CD8-positive, alpha-beta memory T cell (primary cell): ENCODE data around the gene CACNA1C. TPM values are rescaled to one million over a fixed set of nuclear protein-coding genes. Genes with fewer than 3 reads are reported as not detected.

ENCODE experiments used
- CTCF ChIA-PET: fragments of 350-600 bp; sonication (Branson Sonifier 250); formaldehyde crosslinking; loops from one replicate; lab custom pipeline; 2021; ENCODE audit warnings: antibody characterized with exemption; lab: Charles Lee
- POLR2A ChIA-PET: fragments of 350-600 bp; sonication (Branson Sonifier 250); formaldehyde crosslinking; loops from one replicate; lab custom pipeline; 2021; ENCODE audit warnings: antibody characterized with exemption; lab: Charles Lee
- DNase-seq, 5 donors: peaks; one replicate each; pipeline versions ENCODE4 v3.0.0 to v3.0.0-alpha.2; 2020 to 2022; ENCODE audit warnings: mixed read lengths in 1 of 5
- H3K27ac ChIP-seq: one replicate; pipeline ENCODE4 v1.7.0; 2013; ENCODE audit warnings: low read depth, mild to moderate bottlenecking, low read length, moderate library complexity
- H3K27me3 ChIP-seq: 2 replicates; pipeline ENCODE4 v1.7.0; 2013; ENCODE audit warnings: low read length, mild to moderate bottlenecking; ENCODE audit not compliant: insufficient read depth, poor library complexity, severe bottlenecking
- H3K36me3 ChIP-seq: 2 replicates; pipeline ENCODE4 v1.7.0; 2013; ENCODE audit warnings: mild to moderate bottlenecking, low read length, moderate library complexity; ENCODE audit not compliant: insufficient read depth
- H3K4me1 ChIP-seq: 2 replicates; pipeline ENCODE4 v1.7.0; 2013; ENCODE audit warnings: mild to moderate bottlenecking, low read length, moderate library complexity; ENCODE audit not compliant: insufficient read depth
- H3K4me3 ChIP-seq: 2 replicates; pipeline ENCODE4 v1.7.0; 2013; ENCODE audit warnings: mild to moderate bottlenecking, low read length
- H3K9me3 ChIP-seq: 2 replicates; pipeline ENCODE4 v1.7.0; 2013; ENCODE audit warnings: mild to moderate bottlenecking, low read length
- H3K27ac Mint-ChIP-seq, 8 donors: one replicate each; pipeline ENCODE4 v1.8.0; 2020 to 2021; ENCODE audit warnings: mixed read lengths in 8 of 8, mild to moderate bottlenecking in 6 of 8, inconsistent platforms in 3 of 8, moderate library complexity in 3 of 8
- H3K27me3 Mint-ChIP-seq, 2 donors: one replicate each; pipeline ENCODE4 v1.8.0; 2020 to 2021; ENCODE audit warnings: mixed read lengths in 2 of 2, mild to moderate bottlenecking in 1 of 2, moderate library complexity in 1 of 2
- H3K36me3 Mint-ChIP-seq, 3 donors: one replicate each; pipeline ENCODE4 v1.8.0; 2020 to 2021; ENCODE audit warnings: mixed read lengths in 3 of 3, inconsistent platforms in 1 of 3, mild to moderate bottlenecking in 1 of 3
- H3K4me1 Mint-ChIP-seq, 3 donors: one replicate each; pipeline ENCODE4 v1.8.0; 2020 to 2021; ENCODE audit warnings: mixed read lengths in 3 of 3, inconsistent platforms in 1 of 3, mild to moderate bottlenecking in 1 of 3
- H3K4me3 Mint-ChIP-seq, 7 donors: one replicate each; pipeline ENCODE4 v1.8.0; 2020 to 2021; ENCODE audit warnings: mixed read lengths in 7 of 7, mild to moderate bottlenecking in 6 of 7, moderate library complexity in 4 of 7, inconsistent platforms in 2 of 7
- H3K9me3 Mint-ChIP-seq, 5 donors: one replicate each; pipeline ENCODE4 v1.8.0; 2020 to 2022; ENCODE audit warnings: mixed read lengths in 5 of 5, mild to moderate bottlenecking in 3 of 5, moderate library complexity in 2 of 5, inconsistent platforms in 1 of 5
- polyA plus RNA-seq: library from polyadenylated mRNA; unstranded; fragments of 300-500 nt; fragmentation: Illumina TruSeq; gene quantifications from one replicate; pipeline ENCODE4 v1.2.3, GENCODE V29; 2021
- total RNA-seq, 2 experiments: library from RNA; stranded (reverse); gene quantifications; one replicate each; pipeline ENCODE4 v1.2.3, GENCODE V29; 2021

The CACNA1C gene
- total and polyA plus RNA-seq, 3 experiments from 2014 or later, result 0.04 to 0.10 (median 0.04) TPM

- POLR2A ChIA-PET, result no interaction called here
- no peak overlapping the region for H3K27ac Mint-ChIP-seq
- CTCF ChIA-PET, result no interaction called here
- H3K4me3 Mint-ChIP-seq, result no peak overlapping the region
- no peaks in the 10 kb centered on the region for H3K9me3 Mint-ChIP-seq
- H3K9me3 ChIP-seq, result no peaks in the 10 kb centered on the region
- peaks cover 7 to 18% of the 10 kb centered on the region in 2 donors for H3K27me3 Mint-ChIP-seq
- DNase-seq, result no peak
- no peaks in the 10 kb centered on the region for H3K4me1 Mint-ChIP-seq
- no peak overlapping the region for H3K27ac ChIP-seq
- H3K36me3 Mint-ChIP-seq, result no peaks in the 10 kb centered on the region
- H3K4me1 ChIP-seq, result no peaks in the 10 kb centered on the region
- no peak overlapping the region for H3K4me3 ChIP-seq
- no peaks in the 10 kb centered on the region for H3K36me3 ChIP-seq
- no peaks in the 10 kb centered on the region for H3K27me3 ChIP-seq
Observed at GRCh38 chr12:2465681-2466080, 412.9 kb downstream of the CACNA1C start.

GRCh38 chr12:2466211-2466610, 413.4 kb downstream of the CACNA1C start:
- no peaks in the 10 kb centered on the region for H3K4me1 Mint-ChIP-seq
- no peak overlapping the region for H3K27ac Mint-ChIP-seq
- no peak overlapping the region for H3K4me3 Mint-ChIP-seq
- Histone ChIP-seq H3K9me3 (no peaks in the 10 kb centered on the region), H3K27me3 (no peaks in the 10 kb centered on the region), H3K4me1 (no peaks in the 10 kb centered on the region), H3K27ac (no peak overlapping the region), H3K36me3 (no peaks in the 10 kb centered on the region), H3K4me3 (no peak overlapping the region)
- H3K36me3 Mint-ChIP-seq, result no peaks in the 10 kb centered on the region
- ChIA-PET CTCF (no interaction called here), POLR2A (no interaction called here)
- H3K27me3 Mint-ChIP-seq, result peaks cover 7 to 18% of the 10 kb centered on the region in 2 donors
- no peaks in the 10 kb centered on the region for H3K9me3 Mint-ChIP-seq
- no peak for DNase-seq

- Histone ChIP-seq H3K27me3 (no peaks in the 10 kb centered on the region), H3K4me1 (no peaks in the 10 kb centered on the region), H3K9me3 (no peaks in the 10 kb centered on the region), H3K27ac (no peak overlapping the region), H3K36me3 (no peaks in the 10 kb centered on the region), H3K4me3 (no peak overlapping the region)
- no peak overlapping the region for H3K27ac Mint-ChIP-seq
- no peak for DNase-seq
- no peaks in the 10 kb centered on the region for H3K36me3 Mint-ChIP-seq
- no peaks in the 10 kb centered on the region for H3K4me1 Mint-ChIP-seq
- H3K27me3 Mint-ChIP-seq, result peaks cover 7 to 25% of the 10 kb centered on the region in 2 donors
- no peak overlapping the region for H3K4me3 Mint-ChIP-seq
- ChIA-PET POLR2A (no interaction called here), CTCF (no interaction called here)
- H3K9me3 Mint-ChIP-seq, result peaks cover 0 to 6% (median 0%) of the 10 kb centered on the region in 5 donors
Observed at GRCh38 chr12:2467447-2468195, 414.8 kb downstream of the CACNA1C start.

- peaks cover 0 to 6% (median 0%) of the 10 kb centered on the region in 5 donors for H3K9me3 Mint-ChIP-seq
- Histone ChIP-seq H3K27me3 (no peaks in the 10 kb centered on the region), H3K4me1 (no peaks in the 10 kb centered on the region), H3K4me3 (no peak overlapping the region), H3K27ac (no peak overlapping the region), H3K9me3 (no peaks in the 10 kb centered on the region), H3K36me3 (no peaks in the 10 kb centered on the region)
- H3K36me3 Mint-ChIP-seq, result no peaks in the 10 kb centered on the region
- H3K4me3 Mint-ChIP-seq, result no peak overlapping the region
- CTCF ChIA-PET, result no interaction called here
- DNase-seq, result no peak
- POLR2A ChIA-PET, result no interaction called here
- H3K27me3 Mint-ChIP-seq, result peaks cover 0 to 18% of the 10 kb centered on the region in 2 donors
- H3K4me1 Mint-ChIP-seq, result no peaks in the 10 kb centered on the region
- H3K27ac Mint-ChIP-seq, result no peak overlapping the region
Observed at GRCh38 chr12:2475984-2476383, 423.2 kb downstream of the CACNA1C start.

- POLR2A ChIA-PET, result no interaction called here
- no peak for DNase-seq
- CTCF ChIA-PET, result no interaction called here
Observed at GRCh38 chr12:2477009-2477766, 424.4 kb downstream of the CACNA1C start.

GRCh38 chr12:2479851-2480535, 427.2 kb downstream of the CACNA1C start:
- no peak overlapping the region for H3K27ac ChIP-seq
- Mint-ChIP-seq H3K27ac (no peak overlapping the region), H3K4me1 (no peaks in the 10 kb centered on the region), H3K9me3 (no peaks in the 10 kb centered on the region), H3K27me3 (peaks cover 0 to 3% of the 10 kb centered on the region in 2 donors), H3K4me3 (no peak overlapping the region), H3K36me3 (no peaks in the 10 kb centered on the region)
- POLR2A ChIA-PET, result no interaction called here
- no peaks in the 10 kb centered on the region for H3K36me3 ChIP-seq
- no peak overlapping the region for H3K4me3 ChIP-seq
- no peaks in the 10 kb centered on the region for H3K27me3 ChIP-seq
- H3K4me1 ChIP-seq, result no peaks in the 10 kb centered on the region
- no peaks in the 10 kb centered on the region for H3K9me3 ChIP-seq
- CTCF ChIA-PET, result no interaction called here
- DNase-seq, result no peak

More at GRCh38 chr12:2477009-2477766, 424.4 kb downstream of the CACNA1C start:
- Mint-ChIP-seq H3K4me3 (no peak overlapping the region), H3K36me3 (no peaks in the 10 kb centered on the region), H3K4me1 (no peaks in the 10 kb centered on the region), H3K9me3 (peaks cover 0 to 3% (median 0%) of the 10 kb centered on the region in 5 donors), H3K27ac (no peak overlapping the region), H3K27me3 (peaks cover 0 to 14% of the 10 kb centered on the region in 2 donors)
- Histone ChIP-seq H3K27ac (no peak overlapping the region), H3K36me3 (no peaks in the 10 kb centered on the region), H3K4me3 (no peak overlapping the region), H3K9me3 (no peaks in the 10 kb centered on the region), H3K27me3 (no peaks in the 10 kb centered on the region), H3K4me1 (no peaks in the 10 kb centered on the region)

- CTCF ChIA-PET, result no interaction called here
- Mint-ChIP-seq H3K9me3 (no peaks in the 10 kb centered on the region), H3K4me1 (no peaks in the 10 kb centered on the region), H3K27me3 (peaks cover 0 to 5% of the 10 kb centered on the region in 2 donors), H3K4me3 (no peak overlapping the region), H3K36me3 (no peaks in the 10 kb centered on the region), H3K27ac (no peak overlapping the region)
- Histone ChIP-seq H3K4me3 (no peak overlapping the region), H3K9me3 (no peaks in the 10 kb centered on the region), H3K27me3 (no peaks in the 10 kb centered on the region), H3K36me3 (no peaks in the 10 kb centered on the region), H3K27ac (no peak overlapping the region), H3K4me1 (no peaks in the 10 kb centered on the region)
- DNase-seq, result no peak
- POLR2A ChIA-PET, result no interaction called here
Observed at GRCh38 chr12:2481346-2481745, 428.6 kb downstream of the CACNA1C start.

GRCh38 chr12:2481951-2482350, 429.2 kb downstream of the CACNA1C start:
- DNase-seq, result no peak
- H3K27ac Mint-ChIP-seq, result no peak overlapping the region
- no peaks in the 10 kb centered on the region for H3K4me1 ChIP-seq
- no peaks in the 10 kb centered on the region for H3K36me3 Mint-ChIP-seq
- H3K27ac ChIP-seq, result no peak overlapping the region
- H3K4me3 ChIP-seq, result no peak overlapping the region
- ChIA-PET POLR2A (no interaction called here), CTCF (no interaction called here)
- no peak overlapping the region for H3K4me3 Mint-ChIP-seq
- no peaks in the 10 kb centered on the region for H3K36me3 ChIP-seq
- H3K27me3 Mint-ChIP-seq, result peaks cover 0 to 8% of the 10 kb centered on the region in 2 donors
- H3K9me3 ChIP-seq, result no peaks in the 10 kb centered on the region
- H3K4me1 Mint-ChIP-seq, result no peaks in the 10 kb centered on the region
- H3K27me3 ChIP-seq, result no peaks in the 10 kb centered on the region
- no peaks in the 10 kb centered on the region for H3K9me3 Mint-ChIP-seq
